Lower leg skin (tissue), 4 donors: Measurements from ENCODE around the gene OTUD5. TPM values are rescaled to one million over a fixed set of nuclear protein-coding genes. Genes with fewer than 3 reads are reported as not detected.

Experiments used
- DNase-seq, 2 donors: peaks; one replicate each; pipeline ENCODE4 v3.0.0-alpha.2; 2019; ENCODE audit warnings: low spot score in 2 of 2
- H3K4me3 ChIP-seq: fragments of 200-600 bp; sonication (generic); 2 replicates; pipeline ENCODE4 v1.5.1; 2017; ENCODE audit warnings: mild to moderate bottlenecking, low read depth; ENCODE audit not compliant: poor library complexity, severe bottlenecking
- CTCF ChIP-seq, 3 donors: fragments of 450-650 bp; IDR thresholded peaks; one replicate each; pipeline ENCODE4 v1.5.1; 2016; ENCODE audit warnings: antibody characterized with exemption in 3 of 3, mild to moderate bottlenecking in 3 of 3, moderate library complexity in 2 of 3
- POLR2A ChIP-seq, 2 donors: fragments of 450-650 bp; IDR thresholded peaks; one replicate each; pipeline ENCODE4 v1.6.1; 2016 to 2017; ENCODE audit warnings: antibody characterized with exemption in 2 of 2, mild to moderate bottlenecking in 1 of 2, moderate library complexity in 1 of 2
- WGBS, 2 donors: methylation state at CpG; one replicate each; pipeline ENCODE4 v1.1.5; 2018; 5-methylcytosine and 5-hydroxymethylcytosine counted together
- intact Hi-C: fragments of 100-400 bp; cut with DNase I; formaldehyde crosslinking; loops from one replicate; pipeline ENCODE4 v1.15.0; 2023; ENCODE audit warnings: low total_unique reads
- total RNA-seq, 4 donors: library from RNA; depleted of rRNA; stranded (reverse); fragments of >200 nt; gene quantifications; one replicate each; pipeline ENCODE4 v1.1.0, GENCODE V29; 2016

OTUD5 gene
- total RNA-seq, 4 donors from 2014 or later: 47.2 to 66.8 (median 53.6) TPM

GRCh38 chrX:48938721-48939425 lies 18.5 kb downstream of the OTUD5 start:
- WGBS, 2 donors: 69 to 94% methylated on average over 1 of the region's 1 CpG
- no peak for TF ChIP-seq CTCF (IDR thresholded peaks at IDR 0.05)

GRCh38 chrX:48937054-48937907 lies 20.1 kb downstream of the OTUD5 start:
- peak; percentile 20 to 91 for DNase-seq
- WGBS, 2 donors: 36 to 37% methylated on average over 9 of the region's 9 CpGs
- no peak overlapping the region for H3K4me3 ChIP-seq
- TF ChIP-seq POLR2A (IDR thresholded peaks at IDR 0.05) (no peak), CTCF (IDR thresholded peaks at IDR 0.05) (no peak)
- intact Hi-C loops: no loop called here

More at GRCh38 chrX:48938721-48939425, 18.5 kb downstream of the OTUD5 start:
- no peak for DNase-seq
- intact Hi-C loops: no loop called here
- H3K4me3 ChIP-seq: no peak overlapping the region

- TF ChIP-seq CTCF (IDR thresholded peaks at IDR 0.05): no peak
- no peak for TF ChIP-seq POLR2A (IDR thresholded peaks at IDR 0.05)
- intact Hi-C loops: no loop called here
- WGBS, 2 donors: 92 to 96% methylated on average over 7 to 8 of the region's 8 CpGs
- no peak for DNase-seq
- H3K4me3 ChIP-seq: no peak overlapping the region
These were observed 20.9 kb downstream of the OTUD5 start for GRCh38 chrX:48936429-48937053.

- H3K4me3 ChIP-seq: no peak overlapping the region
- intact Hi-C loops: no loop called here
- 85 to 88% methylated on average over 1 of the region's 1 CpG for WGBS, 2 donors
- TF ChIP-seq POLR2A (IDR thresholded peaks at IDR 0.05): no peak
- no peak for TF ChIP-seq CTCF (IDR thresholded peaks at IDR 0.05)
- no peak for DNase-seq
These were observed 22.1 kb downstream of the OTUD5 start for GRCh38 chrX:48935301-48935670.

- DNase-seq: no peak
- intact Hi-C loops: no loop called here
- H3K4me3 ChIP-seq: no peak overlapping the region
- no peak for TF ChIP-seq POLR2A (IDR thresholded peaks at IDR 0.05)
- no peak for TF ChIP-seq CTCF (IDR thresholded peaks at IDR 0.05)
- 76 to 79% methylated on average over 5 to 7 of the region's 7 CpGs for whole genome bisulfite sequencing, 2 donors
These were observed 22.7 kb downstream of the OTUD5 start for GRCh38 chrX:48934581-48935300.
